ENCODE data around the gene STING1.

The STING1 gene

GRCh38 chr5:139453683-139454567 is 28.6 kb downstream of the STING1 start:
- no peak overlapping the region for H3K4me3 ChIP-seq (ENCODE audit: low read depth, low read length)
- no peaks in the 10 kb centered on the region for H3K79me2 ChIP-seq
- H3K36me3 ChIP-seq (ENCODE audit: control insufficient read depth, insufficient read depth, low read length), result no peaks in the 10 kb centered on the region
- H3K9ac ChIP-seq, result no peak overlapping the region
- no peak for TF ChIP-seq CTCF (IDR thresholded peaks at IDR 0.05)
- no peak overlapping the region for H3K27ac ChIP-seq
- no peaks in the 10 kb centered on the region for H3K4me1 ChIP-seq
- H3K27me3 ChIP-seq (ENCODE audit: control insufficient read depth, insufficient read depth, low read length), result no peaks in the 10 kb centered on the region
- H3K9me3 ChIP-seq (ENCODE audit: control insufficient read depth, low read length), result no peaks in the 10 kb centered on the region
- H2AFZ ChIP-seq, result no peak overlapping the region
- no peak overlapping the region for H3K4me2 ChIP-seq (ENCODE audit: low read length)

- Histone ChIP-seq H3K4me1 (no peaks in the 10 kb centered on the region), H3K4me2 (ENCODE audit: low read length) (no peak overlapping the region), H3K9me3 (ENCODE audit: control insufficient read depth, low read length) (no peaks in the 10 kb centered on the region), H3K79me2 (no peaks in the 10 kb centered on the region), H3K36me3 (ENCODE audit: control insufficient read depth, insufficient read depth, low read length) (no peaks in the 10 kb centered on the region), H3K27me3 (ENCODE audit: control insufficient read depth, insufficient read depth, low read length) (no peaks in the 10 kb centered on the region), H2AFZ (no peak overlapping the region), H3K9ac (no peak overlapping the region), H3K4me3 (ENCODE audit: low read depth, low read length) (no peak overlapping the region), H3K27ac (no peak overlapping the region)
- TF ChIP-seq CTCF (IDR thresholded peaks at IDR 0.05), result no peak
These were observed 30.5 kb downstream of the STING1 start for GRCh38 chr5:139451878-139452660.

- no peaks in the 10 kb centered on the region for H3K79me2 ChIP-seq
- no peaks in the 10 kb centered on the region for H3K36me3 ChIP-seq (ENCODE audit: control insufficient read depth, insufficient read depth, low read length)
- no peak overlapping the region for H3K27ac ChIP-seq
- H3K9ac ChIP-seq, result no peak overlapping the region
- H3K4me1 ChIP-seq, result no peaks in the 10 kb centered on the region
- no peaks in the 10 kb centered on the region for H3K9me3 ChIP-seq (ENCODE audit: control insufficient read depth, low read length)
- H3K4me2 ChIP-seq (ENCODE audit: low read length), result no peak overlapping the region
- H2AFZ ChIP-seq, result no peak overlapping the region
- no peak overlapping the region for H3K4me3 ChIP-seq (ENCODE audit: low read depth, low read length)
- no peak for TF ChIP-seq CTCF (IDR thresholded peaks at IDR 0.05)
- H3K27me3 ChIP-seq (ENCODE audit: control insufficient read depth, insufficient read depth, low read length), result no peaks in the 10 kb centered on the region
These were observed 31.4 kb downstream of the STING1 start for GRCh38 chr5:139451176-139451575.

GRCh38 chr5:139446956-139447779 is 35.4 kb downstream of the STING1 start:
- no peak overlapping the region for H3K4me2 ChIP-seq (ENCODE audit: low read length)
- no peak overlapping the region for H3K9ac ChIP-seq
- no peaks in the 10 kb centered on the region for H3K4me1 ChIP-seq
- no peaks in the 10 kb centered on the region for H3K79me2 ChIP-seq
- no peaks in the 10 kb centered on the region for H3K36me3 ChIP-seq (ENCODE audit: control insufficient read depth, insufficient read depth, low read length)
- H3K4me3 ChIP-seq (ENCODE audit: low read depth, low read length), result no peak overlapping the region
- no peak overlapping the region for H3K27ac ChIP-seq
- no peaks in the 10 kb centered on the region for H3K9me3 ChIP-seq (ENCODE audit: control insufficient read depth, low read length)
- H3K27me3 ChIP-seq (ENCODE audit: control insufficient read depth, insufficient read depth, low read length), result no peaks in the 10 kb centered on the region
- H2AFZ ChIP-seq, result no peak overlapping the region
- TF ChIP-seq CTCF (IDR thresholded peaks at IDR 0.05), result no peak

Data from parathyroid adenoma (tissue), 2 donors.